ENCODE data around the gene ERG28.

ERG28 gene

DNA sequence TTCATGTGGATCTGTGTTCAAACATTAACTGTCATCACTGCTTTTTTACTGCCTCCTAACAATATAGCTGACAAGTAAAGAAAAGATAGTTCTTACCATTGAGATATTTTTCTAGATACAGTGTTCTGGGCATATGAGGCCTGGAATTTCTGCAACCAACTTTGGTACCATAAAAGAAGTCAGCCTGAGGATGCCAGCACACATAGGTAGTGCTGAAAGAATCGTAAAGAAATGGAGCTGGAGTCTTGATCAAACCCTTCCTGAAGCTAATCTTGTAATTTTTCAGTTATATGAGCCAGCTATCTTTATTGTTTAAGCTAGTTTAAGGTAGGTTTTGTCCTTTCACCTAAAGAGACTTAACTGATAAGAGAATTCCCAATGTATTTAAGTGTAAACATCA is 11.3 kb downstream of the ERG28 start:
- DNase-seq (ENCODE audit: insufficient read length, low spot score) (no peak), FAIRE-seq (no peak)
- TF ChIP-seq SPI1 (IDR thresholded peaks at IDR 0.05; ENCODE audit: low read depth, low read length) (no peak), POU2F2 (IDR thresholded peaks at IDR 0.05; ENCODE audit: low read depth, low read length) (no peak), POLR2A (IDR thresholded peaks at IDR 0.05; ENCODE audit: low read depth, low read length) (no peak), PAX5 (IDR thresholded peaks at IDR 0.05; ENCODE audit: insufficient read depth, low read length, severe bottlenecking) (no peak), POLR2AphosphoS5 (IDR thresholded peaks at IDR 0.05; ENCODE audit: low read depth, low read length) (no peak), TAF1 (IDR thresholded peaks at IDR 0.05; ENCODE audit: low read depth, low read length) (no peak)

DNA sequence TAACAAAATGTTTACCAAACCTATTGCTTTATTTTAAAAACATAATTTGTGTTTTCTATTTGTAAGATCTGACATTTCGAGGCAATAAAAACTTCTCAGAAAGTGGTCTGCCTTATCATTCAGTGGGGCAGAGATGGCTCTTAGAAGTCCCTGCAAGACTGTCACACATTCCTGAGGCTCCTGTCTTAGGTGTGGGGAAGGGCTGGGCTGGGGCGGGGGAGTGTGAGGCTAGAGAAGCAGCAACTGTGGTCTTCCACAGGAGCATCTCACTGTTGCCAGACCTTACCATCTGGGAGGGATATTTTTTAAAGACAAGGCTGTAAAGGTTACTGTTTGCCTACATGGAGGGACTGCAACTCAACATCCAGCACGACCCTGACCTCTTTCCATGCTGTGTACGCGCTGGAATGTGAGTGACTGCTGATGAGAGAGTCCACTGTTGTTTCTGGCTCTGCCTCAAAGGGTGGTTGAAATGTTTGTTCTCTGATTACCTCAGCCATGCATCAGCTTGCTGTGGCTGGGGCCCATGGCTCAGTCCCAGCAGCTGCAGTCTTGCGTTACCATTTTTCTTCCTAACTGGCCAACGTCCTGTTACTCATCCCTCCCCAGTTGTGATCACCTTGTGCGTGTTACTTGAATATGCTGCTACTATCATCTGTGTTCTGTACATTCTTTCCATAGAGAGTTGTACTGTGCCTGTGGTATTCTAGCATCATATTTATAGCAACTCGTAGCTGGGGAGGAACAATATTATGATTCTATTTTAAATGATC is 12.4 kb downstream of the ERG28 start:
- DNase-seq (ENCODE audit: insufficient read length, low spot score) (no peak), FAIRE-seq (no peak)
- TF ChIP-seq PAX5 (IDR thresholded peaks at IDR 0.05; ENCODE audit: insufficient read depth, low read length, severe bottlenecking) (no peak), SPI1 (IDR thresholded peaks at IDR 0.05; ENCODE audit: low read depth, low read length) (no peak), POU2F2 (IDR thresholded peaks at IDR 0.05; ENCODE audit: low read depth, low read length) (no peak), POLR2A (IDR thresholded peaks at IDR 0.05; ENCODE audit: low read depth, low read length) (no peak), TAF1 (IDR thresholded peaks at IDR 0.05; ENCODE audit: low read depth, low read length) (no peak), POLR2AphosphoS5 (IDR thresholded peaks at IDR 0.05; ENCODE audit: low read depth, low read length) (no peak)

DNA sequence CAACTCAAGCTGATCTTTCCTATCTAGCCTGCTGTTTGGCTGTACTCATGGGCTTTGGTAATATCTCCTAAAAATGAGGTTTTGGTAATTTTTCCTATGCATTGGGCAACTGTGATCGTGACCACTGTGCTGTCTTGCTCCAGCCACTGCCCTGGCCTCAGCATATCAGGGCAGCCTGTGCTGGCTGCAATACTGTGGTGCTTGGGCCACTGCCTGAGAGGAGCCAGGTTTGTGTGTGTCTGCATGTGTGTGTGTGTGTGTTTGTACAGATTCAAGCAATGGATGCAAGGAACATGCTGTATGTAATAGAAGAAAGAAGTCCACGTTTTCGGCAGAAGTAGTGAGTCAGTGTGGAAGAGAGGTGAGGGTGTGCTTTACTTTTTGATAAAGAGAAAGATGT is 13.0 kb downstream of the ERG28 start:
- FAIRE-seq (no peak), DNase-seq (ENCODE audit: insufficient read length, low spot score) (no peak)
- TF ChIP-seq SPI1 (IDR thresholded peaks at IDR 0.05; ENCODE audit: low read depth, low read length) (no peak), POU2F2 (IDR thresholded peaks at IDR 0.05; ENCODE audit: low read depth, low read length) (no peak), POLR2AphosphoS5 (IDR thresholded peaks at IDR 0.05; ENCODE audit: low read depth, low read length) (no peak), PAX5 (IDR thresholded peaks at IDR 0.05; ENCODE audit: insufficient read depth, low read length, severe bottlenecking) (no peak), TAF1 (IDR thresholded peaks at IDR 0.05; ENCODE audit: low read depth, low read length) (no peak), POLR2A (IDR thresholded peaks at IDR 0.05; ENCODE audit: low read depth, low read length) (no peak)

DNA sequence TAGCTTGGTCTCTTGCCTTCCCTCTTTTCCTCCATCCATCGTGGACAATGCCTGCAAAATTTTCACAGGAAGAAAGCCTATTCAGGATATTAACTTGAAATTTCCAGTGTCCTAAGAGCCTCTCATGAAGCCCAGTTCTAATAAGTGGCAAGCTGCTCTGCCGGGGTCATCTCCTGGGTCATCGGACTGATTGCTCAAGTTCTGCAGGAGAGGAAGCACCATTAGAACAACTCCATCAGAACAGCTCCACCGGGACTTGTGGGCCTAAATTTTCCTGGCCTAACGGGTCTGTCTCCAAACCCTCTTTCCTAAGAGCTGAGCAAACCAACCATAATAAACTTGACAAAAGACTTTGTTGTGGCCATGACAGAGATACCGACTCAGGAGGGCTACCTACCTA is 13.9 kb downstream of the ERG28 start:
- DNase-seq (ENCODE audit: insufficient read length, low spot score) (no peak), FAIRE-seq (no peak)

DNA sequence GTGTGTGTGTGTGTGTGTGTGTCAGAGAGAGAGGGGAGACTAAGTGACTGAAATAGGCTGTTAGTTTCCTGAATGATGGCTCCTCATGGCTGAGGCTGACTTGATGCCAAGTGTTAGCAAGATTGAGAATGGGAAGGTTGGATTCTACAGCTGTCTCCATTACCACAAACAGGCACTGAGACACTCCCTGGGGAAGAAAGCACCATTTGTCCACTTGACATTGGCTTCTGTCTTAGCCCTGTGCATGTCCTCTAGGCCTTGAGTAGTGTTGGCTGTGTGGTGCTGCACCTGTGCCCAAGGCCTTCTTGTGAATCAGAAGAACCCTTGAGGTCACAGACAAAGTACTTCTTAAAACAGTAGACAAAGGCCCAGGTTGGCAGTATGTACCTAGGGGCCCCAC is 15.6 kb downstream of the ERG28 start:
- TF ChIP-seq PAX5 (IDR thresholded peaks at IDR 0.05; ENCODE audit: insufficient read depth, low read length, severe bottlenecking) (no peak), TAF1 (IDR thresholded peaks at IDR 0.05; ENCODE audit: low read depth, low read length) (no peak), POU2F2 (IDR thresholded peaks at IDR 0.05; ENCODE audit: low read depth, low read length) (no peak), SPI1 (IDR thresholded peaks at IDR 0.05; ENCODE audit: low read depth, low read length) (no peak), POLR2A (IDR thresholded peaks at IDR 0.05; ENCODE audit: low read depth, low read length) (no peak), POLR2AphosphoS5 (IDR thresholded peaks at IDR 0.05; ENCODE audit: low read depth, low read length) (no peak)
- FAIRE-seq: no peak

More for the DNA sequence above, 13.9 kb downstream of the ERG28 start:
- TF ChIP-seq POLR2A (IDR thresholded peaks at IDR 0.05; ENCODE audit: low read depth, low read length) (no peak), POLR2AphosphoS5 (IDR thresholded peaks at IDR 0.05; ENCODE audit: low read depth, low read length) (no peak), PAX5 (IDR thresholded peaks at IDR 0.05; ENCODE audit: insufficient read depth, low read length, severe bottlenecking) (no peak)

DNA sequence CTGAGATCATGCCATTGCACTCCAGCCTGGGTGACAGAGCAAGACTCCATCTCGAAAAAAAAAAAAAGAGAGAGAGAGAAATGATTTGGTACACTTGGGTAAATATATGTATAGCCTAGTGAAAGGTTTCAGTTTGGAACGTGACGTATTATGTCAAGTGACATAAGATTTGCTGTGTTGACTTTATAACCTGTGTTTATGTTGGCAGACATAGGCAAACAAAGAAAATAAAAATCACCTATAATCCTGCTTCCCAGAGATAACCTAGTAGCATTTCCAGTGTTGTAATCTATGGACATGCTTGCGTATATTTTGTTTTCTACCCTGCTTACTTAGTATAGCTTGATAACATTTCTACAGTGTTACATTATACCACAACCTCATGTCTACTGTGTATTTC is 16.7 kb downstream of the ERG28 start:
- DNase-seq (ENCODE audit: insufficient read length, low spot score): no peak
- FAIRE-seq: no peak

More for the DNA sequence above, 15.6 kb downstream of the ERG28 start:
- no peak for DNase-seq (ENCODE audit: insufficient read length, low spot score)

DNA sequence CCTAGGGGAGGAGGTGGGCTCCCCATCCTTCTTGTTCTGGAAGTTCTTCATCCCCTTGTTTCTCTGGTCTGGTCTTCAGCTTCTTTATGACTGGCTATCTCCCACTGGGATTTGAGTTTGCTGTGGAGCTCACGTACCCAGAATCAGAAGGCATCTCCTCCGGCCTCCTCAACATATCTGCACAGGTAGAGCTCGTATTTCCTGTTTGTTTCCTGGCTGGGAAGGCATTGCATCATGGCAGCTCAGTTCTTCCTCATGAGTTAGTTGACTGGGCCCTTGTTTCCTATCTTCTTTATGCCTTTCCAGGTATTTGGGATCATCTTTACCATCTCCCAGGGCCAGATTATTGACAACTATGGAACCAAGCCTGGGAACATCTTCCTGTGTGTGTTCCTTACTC is 19.8 kb downstream of the ERG28 start:
- DNase-seq (ENCODE audit: insufficient read length, low spot score) (no peak), FAIRE-seq (no peak)
- no peak for TF ChIP-seq SPI1 (IDR thresholded peaks at IDR 0.05; ENCODE audit: low read depth, low read length)
- no peak for TF ChIP-seq POLR2A (IDR thresholded peaks at IDR 0.05; ENCODE audit: low read depth, low read length)
- no peak for TF ChIP-seq POLR2AphosphoS5 (IDR thresholded peaks at IDR 0.05; ENCODE audit: low read depth, low read length)
- no peak for TF ChIP-seq PAX5 (IDR thresholded peaks at IDR 0.05; ENCODE audit: insufficient read depth, low read length, severe bottlenecking)
- no peak for TF ChIP-seq TAF1 (IDR thresholded peaks at IDR 0.05; ENCODE audit: low read depth, low read length)
- no peak for TF ChIP-seq POU2F2 (IDR thresholded peaks at IDR 0.05; ENCODE audit: low read depth, low read length)

More for the DNA sequence above, 16.7 kb downstream of the ERG28 start:
- TF ChIP-seq POLR2AphosphoS5 (IDR thresholded peaks at IDR 0.05; ENCODE audit: low read depth, low read length): no peak

DNA sequence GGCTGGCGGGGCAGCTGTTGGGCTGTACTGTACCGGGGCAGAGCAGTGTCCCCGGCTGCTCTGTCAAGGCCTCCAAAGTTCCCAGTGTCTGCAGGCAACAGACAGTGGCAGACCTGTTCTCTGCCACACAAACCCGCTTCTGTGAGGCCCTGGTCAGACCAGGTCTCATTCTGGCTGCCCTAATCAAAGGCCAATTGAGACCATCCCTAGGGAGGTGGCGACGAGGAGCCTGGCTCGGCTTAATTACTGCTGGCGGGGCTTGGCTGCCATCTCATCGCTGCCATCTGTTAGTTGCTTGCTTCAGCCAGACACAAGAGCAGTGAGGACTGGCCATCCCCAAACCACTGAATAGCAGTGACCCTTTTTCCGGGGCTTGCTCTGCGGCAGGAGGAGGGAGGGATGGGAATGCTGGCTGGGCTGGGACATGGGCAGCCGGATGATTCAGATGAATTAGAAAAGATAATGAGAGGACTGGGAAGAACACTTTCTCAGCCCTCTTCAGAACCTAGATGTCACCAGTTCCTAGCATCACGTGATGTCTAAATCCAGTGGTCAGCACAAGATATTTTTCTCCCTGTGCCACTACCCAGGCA is 24.5 kb downstream of the ERG28 start:
- TF ChIP-seq TAF1 (IDR thresholded peaks at IDR 0.05; ENCODE audit: low read depth, low read length) (no peak), SPI1 (IDR thresholded peaks at IDR 0.05; ENCODE audit: low read depth, low read length) (no peak), POU2F2 (IDR thresholded peaks at IDR 0.05; ENCODE audit: low read depth, low read length) (no peak), POLR2AphosphoS5 (IDR thresholded peaks at IDR 0.05; ENCODE audit: low read depth, low read length) (no peak)
- no peak for DNase-seq (ENCODE audit: insufficient read length, low spot score)
- FAIRE-seq: no peak

DNA sequence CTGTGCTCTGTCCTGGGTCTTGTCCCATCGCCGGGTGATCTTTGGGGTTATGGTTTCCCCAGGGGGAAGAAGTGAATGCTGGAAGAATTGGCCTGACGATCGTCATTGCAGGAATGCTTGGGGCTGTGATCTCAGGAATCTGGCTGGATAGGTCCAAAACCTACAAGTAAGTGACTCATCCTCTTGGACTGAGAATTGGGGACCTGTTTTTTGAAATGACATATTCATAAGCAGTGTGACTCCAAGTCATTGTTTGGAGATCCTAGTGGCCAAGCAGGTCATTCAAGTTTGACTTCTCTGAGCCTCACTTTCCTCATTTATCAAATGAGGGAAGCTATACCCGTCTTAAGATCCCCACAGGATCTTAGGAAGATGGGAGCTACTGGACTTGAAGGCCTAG is 25.8 kb downstream of the ERG28 start:
- DNase-seq (ENCODE audit: insufficient read length, low spot score): no peak
- no peak for TF ChIP-seq POU2F2 (IDR thresholded peaks at IDR 0.05; ENCODE audit: low read depth, low read length)
- no peak for FAIRE-seq

DNA sequence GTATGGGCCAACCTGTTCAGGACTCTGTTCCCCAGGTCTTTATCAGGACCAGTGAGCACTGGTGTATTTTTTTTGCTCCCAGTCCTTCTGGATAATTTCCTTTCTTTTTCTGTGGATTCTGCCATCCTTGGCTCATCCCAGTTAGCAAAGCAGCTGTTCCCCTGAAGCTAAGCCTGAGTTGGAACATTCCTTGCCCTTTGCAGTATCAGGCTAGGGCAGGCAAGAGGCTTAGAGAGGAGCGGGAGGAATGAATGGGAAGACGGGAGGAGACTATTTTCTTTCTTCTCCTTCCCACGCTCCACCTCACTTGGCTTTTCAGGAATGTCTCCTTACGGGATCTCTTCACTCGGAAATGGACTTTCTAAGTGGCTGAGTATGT is 29.2 kb downstream of the ERG28 start:
- DNase-seq (ENCODE audit: insufficient read length, low spot score) (no peak), FAIRE-seq (no peak)
- TF ChIP-seq SPI1 (IDR thresholded peaks at IDR 0.05; ENCODE audit: low read depth, low read length) (no peak), POU2F2 (IDR thresholded peaks at IDR 0.05; ENCODE audit: low read depth, low read length) (no peak), TAF1 (IDR thresholded peaks at IDR 0.05; ENCODE audit: low read depth, low read length) (no peak), PAX5 (IDR thresholded peaks at IDR 0.05; ENCODE audit: insufficient read depth, low read length, severe bottlenecking) (no peak), POLR2AphosphoS5 (IDR thresholded peaks at IDR 0.05; ENCODE audit: low read depth, low read length) (no peak), POLR2A (IDR thresholded peaks at IDR 0.05; ENCODE audit: low read depth, low read length) (no peak)

Measured in GM12891 (cell line).